Tibial nerve (tissue), 4 donors: ENCODE measurements around the gene PNPLA4. TPM values are rescaled to one million over a fixed set of nuclear protein-coding genes. Genes with fewer than 3 reads are reported as not detected.

ENCODE experiments used
- DNase-seq, 2 donors: peaks; one replicate each; pipeline ENCODE4 v3.0.0-alpha.2; 2019; ENCODE audit warnings: low spot score in 2 of 2
- H3K27ac ChIP-seq, 4 donors: fragments of 200-600 bp; sonication (generic) in 3 of 4; one replicate each; pipeline ENCODE4 v1.5.1; 2017 to 2019; ENCODE audit warnings: mild to moderate bottlenecking in 1 of 4
- H3K27me3 ChIP-seq, 2 donors: fragments of 200-600 bp; sonication (generic) in 1 of 2; one replicate each; pipeline versions ENCODE4 v1.5.1 to v1.6.0; 2017 to 2019
- H3K36me3 ChIP-seq, 3 donors: fragments of 200-600 bp; sonication (generic); one replicate each; pipeline ENCODE4 v1.5.1; 2018 to 2019
- H3K4me1 ChIP-seq, 4 donors: fragments of 200-600 bp; sonication (generic) in 3 of 4; one replicate each; pipeline ENCODE4 v1.5.1; 2017 to 2019
- H3K4me3 ChIP-seq, 4 donors: fragments of 200-600 bp; sonication (generic) in 3 of 4; one replicate each; pipeline ENCODE4 v1.5.1; 2017 to 2019; ENCODE audit warnings: mild to moderate bottlenecking in 1 of 4, moderate library complexity in 1 of 4
- H3K9me3 ChIP-seq, 4 donors: fragments of 200-600 bp; sonication (generic) in 3 of 4; one replicate each; pipeline ENCODE4 v1.5.1; 2017 to 2019
- CTCF ChIP-seq, 5 experiments: fragments of 200-600 bp in 3 of 5; fragments of 450-650 bp in 2 of 5; sonication (generic) in 3 of 5; IDR thresholded peaks; one replicate each; pipeline ENCODE4 v1.5.1; 2016 to 2019; ENCODE audit warnings: antibody characterized with exemption in 5 of 5, mild to moderate bottlenecking in 3 of 5, moderate library complexity in 2 of 5
- EP300 ChIP-seq, 2 donors: sonication (generic); formaldehyde crosslinking; IDR thresholded peaks; one replicate each; pipeline ENCODE4 v1.6.1; 2017; ENCODE audit warnings: antibody characterized with exemption in 2 of 2, mild to moderate bottlenecking in 1 of 2
- POLR2A ChIP-seq, 2 donors: fragments of 450-650 bp; IDR thresholded peaks; one replicate each; pipeline ENCODE4 v1.6.1; 2017; ENCODE audit warnings: antibody characterized with exemption in 2 of 2, mild to moderate bottlenecking in 2 of 2, moderate library complexity in 2 of 2
- WGBS, 2 donors: methylation state at CpG; one replicate each; pipeline ENCODE4 v1.1.5; 2018; 5-methylcytosine and 5-hydroxymethylcytosine counted together
- total RNA-seq, 4 donors: library from RNA; depleted of rRNA; stranded (reverse); fragments of >200 nt; gene quantifications; one replicate each; pipeline ENCODE4 v1.1.0, GENCODE V29; 2016

The PNPLA4 gene
- total RNA-seq, 4 donors from 2014 or later, result 6.6 to 13.0 (median 10.7) TPM

GRCh38 chrX:7941390-7942042 is 14.3 kb upstream of the PNPLA4 start:
- Histone ChIP-seq H3K4me3 (no peak overlapping the region), H3K36me3 (no peaks in the 10 kb centered on the region), H3K27me3 (no peaks in the 10 kb centered on the region), H3K9me3 (no peaks in the 10 kb centered on the region), H3K4me1 (no peaks in the 10 kb centered on the region), H3K27ac (no peak overlapping the region)
- DNase-seq, result no peak
- TF ChIP-seq EP300 (IDR thresholded peaks at IDR 0.05) (no peak), CTCF (IDR thresholded peaks at IDR 0.05) (peak in 2 of 5 experiments; percentile 21 to 28)
- WGBS, 2 donors, result 4 to 10% methylated on average over 3 of the region's 3 CpGs

GRCh38 chrX:7934026-7934425 is 6.8 kb upstream of the PNPLA4 start:
- no peak for DNase-seq
- Histone ChIP-seq H3K36me3 (no peaks in the 10 kb centered on the region), H3K27ac (no peak overlapping the region), H3K4me3 (no peak overlapping the region), H3K27me3 (no peaks in the 10 kb centered on the region), H3K4me1 (no peaks in the 10 kb centered on the region), H3K9me3 (no peaks in the 10 kb centered on the region)
- 81 to 90% methylated on average over 2 of the region's 2 CpGs for WGBS, 2 donors
- TF ChIP-seq POLR2A (IDR thresholded peaks at IDR 0.05) (no peak), CTCF (IDR thresholded peaks at IDR 0.05) (no peak), EP300 (IDR thresholded peaks at IDR 0.05) (no peak)

DNA sequence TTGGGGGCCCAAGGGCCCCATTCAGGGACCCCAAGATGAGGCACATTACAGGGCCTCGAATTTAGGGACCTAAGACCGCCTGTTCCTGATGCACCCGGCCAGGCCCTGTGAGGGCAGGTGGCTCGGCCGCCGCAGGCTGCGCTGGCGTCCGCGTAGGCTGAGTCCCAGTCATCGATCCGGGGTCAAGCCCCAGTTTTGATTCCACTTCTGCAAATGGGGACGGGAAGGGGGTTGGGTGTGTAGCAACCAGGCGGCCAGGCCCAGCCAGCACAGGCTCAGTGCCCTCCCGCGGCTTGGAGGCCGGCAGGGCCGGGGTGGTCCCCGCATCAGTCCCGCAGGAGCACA is 327 bp downstream of the PNPLA4 start:
- Histone ChIP-seq H3K27ac (peak overlapping the region in 3 of 4 donors; percentile 11 to 78 (median 58)), H3K4me1 (peaks cover 0 to 10% (median 3%) of the 10 kb centered on the region in 4 donors), H3K9me3 (no peaks in the 10 kb centered on the region), H3K36me3 (peaks cover 0 to under 1% (median 0%) of the 10 kb centered on the region in 3 donors), H3K4me3 (peak overlapping the region; percentile 49 to 66 (median 54)), H3K27me3 (no peaks in the 10 kb centered on the region)
- DNase-seq, result no peak
- TF ChIP-seq CTCF (IDR thresholded peaks at IDR 0.05), result no peak
- no peak for TF ChIP-seq EP300 (IDR thresholded peaks at IDR 0.05)
- no peak for TF ChIP-seq POLR2A (IDR thresholded peaks at IDR 0.05)
- 30% methylated on average over 12 of the region's 20 CpGs; no CpG with 5 or more reads in 1 of the 2 donors for WGBS, 2 donors

DNA sequence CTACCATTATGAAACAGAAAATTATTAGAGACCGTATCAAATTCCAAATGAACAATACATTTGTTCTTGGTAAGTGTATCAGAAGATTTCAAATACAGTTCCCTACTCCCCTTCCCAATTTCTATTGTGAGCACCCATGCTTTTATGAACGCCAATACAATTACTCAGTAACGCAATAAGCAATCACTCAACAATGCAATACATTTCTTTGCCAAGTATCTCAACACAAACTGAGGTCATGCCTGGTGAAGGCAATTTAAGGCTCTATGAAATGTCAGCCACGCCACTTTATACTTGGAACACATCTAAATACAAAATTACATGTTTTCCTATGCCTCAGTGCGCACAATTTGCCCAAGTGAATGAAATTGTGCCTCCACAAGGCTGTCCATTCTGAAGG is 712 bp downstream of the PNPLA4 start:
- no peaks in the 10 kb centered on the region for H3K9me3 ChIP-seq
- TF ChIP-seq EP300 (IDR thresholded peaks at IDR 0.05) (no peak), CTCF (IDR thresholded peaks at IDR 0.05) (no peak), POLR2A (IDR thresholded peaks at IDR 0.05) (no peak)
- H3K36me3 ChIP-seq, result peaks cover 0 to 5% (median 0%) of the 10 kb centered on the region in 3 donors
- H3K27me3 ChIP-seq, result no peaks in the 10 kb centered on the region
- H3K4me3 ChIP-seq, result peak overlapping the region in 3 of 4 donors; percentile 54 to 66 (median 54)
- DNase-seq, result no peak
- H3K27ac ChIP-seq, result peak overlapping the region in 2 of 4 donors; percentile 11 to 78
- WGBS, 2 donors, result 68 to 72% methylated on average over 5 of the region's 5 CpGs
- H3K4me1 ChIP-seq, result peaks cover 0 to 10% (median 3%) of the 10 kb centered on the region in 4 donors

GRCh38 chrX:7925867-7926472 is 1.2 kb downstream of the PNPLA4 start:
- WGBS, 2 donors, result 15 to 23% methylated on average over 9 of the region's 9 CpGs
- DNase-seq, result peak in 1 of 2 donors; percentile 25
- no peak overlapping the region for H3K4me3 ChIP-seq

More at GRCh38 chrX:7925867-7926472, 1.2 kb downstream of the PNPLA4 start:
- TF ChIP-seq POLR2A (IDR thresholded peaks at IDR 0.05) (no peak), CTCF (IDR thresholded peaks at IDR 0.05) (peak; percentile 49 to 74 (median 56)), EP300 (IDR thresholded peaks at IDR 0.05) (no peak)
- Histone ChIP-seq H3K27ac (no peak overlapping the region), H3K4me1 (peaks cover 0 to 10% (median 3%) of the 10 kb centered on the region in 4 donors), H3K27me3 (no peaks in the 10 kb centered on the region), H3K36me3 (peaks cover 0 to 7% (median 0%) of the 10 kb centered on the region in 3 donors), H3K9me3 (no peaks in the 10 kb centered on the region)
